Type B pancreatic cell (in vitro differentiated cells): ENCODE results near the gene HMSD. TPM values are rescaled to one million over a fixed set of nuclear protein-coding genes. Genes with fewer than 3 reads are reported as not detected.

Experiments used
- DNase-seq: peaks from one replicate; pipeline ENCODE4 v3.0.0; 2021; ENCODE audit warnings: mixed read lengths; ENCODE audit not compliant: unreplicated experiment; ENCODE audit errors: extremely low spot score
- H3K27ac Mint-ChIP-seq: 2 replicates; pipeline ENCODE4 v1.8.0; 2021; ENCODE audit warnings: mild to moderate bottlenecking, mixed read lengths
- H3K27me3 Mint-ChIP-seq: 2 replicates; pipeline ENCODE4 v1.8.0; 2021; ENCODE audit warnings: mixed read lengths
- H3K36me3 Mint-ChIP-seq: 2 replicates; pipeline ENCODE4 v1.8.0; 2021; ENCODE audit warnings: mixed read lengths
- H3K4me1 Mint-ChIP-seq: one replicate; pipeline ENCODE4 v1.8.0; 2021; ENCODE audit warnings: mixed read lengths; ENCODE audit not compliant: unreplicated experiment
- H3K4me3 Mint-ChIP-seq: 2 replicates; pipeline ENCODE4 v1.8.0; 2021; ENCODE audit warnings: mild to moderate bottlenecking, mixed read lengths
- H3K9me3 Mint-ChIP-seq: 2 replicates; pipeline ENCODE4 v1.8.0; 2021; ENCODE audit warnings: mixed read lengths
- CTCF ChIP-seq: fragments of 200-600 bp; sonication (generic); conservative IDR thresholded peaks from 2 replicates; pipeline ENCODE4 v1.5.0; 2021; ENCODE audit warnings: antibody characterized with exemption, mild to moderate bottlenecking
- total RNA-seq: library from RNA; stranded (reverse); gene quantifications from 2 replicates; pipeline ENCODE4 v1.2.1, GENCODE V29; 2021; ENCODE audit warnings: low replicate concordance

The HMSD gene
- total RNA-seq, 1 donor from 2014 or later = 4.5 TPM

- TF ChIP-seq CTCF = no peak
- H3K36me3 Mint-ChIP-seq = no peaks in the 10 kb centered on the region
- H3K27ac Mint-ChIP-seq = no peak within 1 kb of the TSS
- H3K9me3 Mint-ChIP-seq = peaks cover 7% of the 10 kb centered on the region
- H3K4me3 Mint-ChIP-seq = no peak within 1 kb of the TSS
- H3K4me1 Mint-ChIP-seq = no peaks in the 10 kb centered on the region
- peaks cover 8% of the 10 kb centered on the region for H3K27me3 Mint-ChIP-seq
- no peak for DNase-seq
Observed at GRCh38 chr18:63907664-63908063, 41.4 kb upstream of the HMSD start, which contains the start of gene SERPINB10. Gene SERPINB10, plus strand, starts transcription at chr18:63907958. Its CDS starts 7,553 bp downstream, at chr18:63915511.

- Mint-ChIP-seq H3K36me3 (no peaks in the 10 kb centered on the region), H3K4me1 (no peaks in the 10 kb centered on the region), H3K4me3 (no peak overlapping the region), H3K9me3 (peaks cover 7% of the 10 kb centered on the region), H3K27ac (no peak overlapping the region), H3K27me3 (peaks cover 13% of the 10 kb centered on the region)
- no peak for DNase-seq
- no peak for TF ChIP-seq CTCF
Observed at GRCh38 chr18:63908858-63909257, 40.2 kb upstream of the HMSD start.

GRCh38 chr18:63909870-63910269 is 39.2 kb upstream of the HMSD start:
- Mint-ChIP-seq H3K4me1 (no peaks in the 10 kb centered on the region), H3K27ac (no peak overlapping the region), H3K4me3 (no peak overlapping the region), H3K27me3 (peaks cover 13% of the 10 kb centered on the region), H3K9me3 (peaks cover 7% of the 10 kb centered on the region), H3K36me3 (no peaks in the 10 kb centered on the region)
- no peak for DNase-seq
- TF ChIP-seq CTCF = no peak

GRCh38 chr18:63917817-63918216 is 31.3 kb upstream of the HMSD start:
- no peak for TF ChIP-seq CTCF
- no peak overlapping the region for H3K4me3 Mint-ChIP-seq
- no peak for DNase-seq
- H3K27ac Mint-ChIP-seq = no peak overlapping the region
- H3K36me3 Mint-ChIP-seq = no peaks in the 10 kb centered on the region
- no peaks in the 10 kb centered on the region for H3K9me3 Mint-ChIP-seq
- no peaks in the 10 kb centered on the region for H3K4me1 Mint-ChIP-seq
- H3K27me3 Mint-ChIP-seq = peaks cover 13% of the 10 kb centered on the region

GRCh38 chr18:63922049-63922448 is 27.1 kb upstream of the HMSD start:
- Mint-ChIP-seq H3K36me3 (no peaks in the 10 kb centered on the region), H3K4me1 (no peaks in the 10 kb centered on the region), H3K4me3 (no peak overlapping the region), H3K27ac (no peak overlapping the region), H3K9me3 (no peaks in the 10 kb centered on the region), H3K27me3 (peaks cover 10% of the 10 kb centered on the region)
- DNase-seq = no peak
- no peak for TF ChIP-seq CTCF

GRCh38 chr18:63924551-63924950 is 24.6 kb upstream of the HMSD start:
- DNase-seq = no peak
- Mint-ChIP-seq H3K4me3 (no peak overlapping the region), H3K4me1 (no peaks in the 10 kb centered on the region), H3K27ac (no peak overlapping the region), H3K9me3 (no peaks in the 10 kb centered on the region), H3K27me3 (peaks cover 7% of the 10 kb centered on the region), H3K36me3 (no peaks in the 10 kb centered on the region)
- no peak for TF ChIP-seq CTCF
